ENCODE results near the gene EEFSEC. TPM values are rescaled to one million over a fixed set of nuclear protein-coding genes. Genes with fewer than 3 reads are reported as not detected.

EEFSEC gene
- polyA plus RNA-seq, 1 experiment, result 16.3 TPM

DNA sequence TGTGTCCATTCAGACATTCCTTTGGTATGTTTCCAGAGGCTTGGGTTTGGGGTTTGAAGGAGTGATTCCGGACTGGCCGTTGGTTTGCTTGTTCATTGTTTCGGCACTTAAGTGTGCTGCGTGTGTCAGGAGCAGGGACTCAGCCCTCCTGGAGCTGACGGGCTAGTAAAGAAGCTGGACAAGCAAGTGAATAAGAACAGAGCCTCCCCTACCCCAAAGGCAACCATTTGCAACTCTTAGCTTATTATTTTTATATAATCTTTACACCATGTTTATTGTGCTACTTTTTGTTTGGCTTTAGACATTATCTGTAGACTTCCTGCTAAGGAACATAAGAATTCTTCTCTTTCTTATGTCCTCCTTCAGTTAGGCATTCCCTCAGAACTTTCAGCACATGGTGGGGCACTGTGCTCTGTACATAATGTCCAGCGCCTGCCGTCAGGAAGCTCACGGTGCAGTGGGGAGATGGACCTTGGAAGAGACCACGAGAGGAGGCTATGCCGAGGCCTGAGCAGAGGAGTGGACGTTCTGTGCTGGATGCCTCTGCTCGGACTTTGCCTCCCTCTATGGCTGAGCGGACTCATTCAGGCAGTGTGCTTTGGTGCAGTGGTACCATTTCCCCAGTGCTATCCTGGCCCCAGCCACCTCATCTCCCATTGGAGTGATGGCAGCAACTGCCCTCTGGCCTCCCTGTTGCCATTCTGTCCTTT lies 65.4 kb downstream of the EEFSEC start:
- Histone ChIP-seq H3K27me3 (ENCODE audit: control insufficient read depth, insufficient read depth, low read length) (no peaks in the 10 kb centered on the region), H3K36me3 (ENCODE audit: control insufficient read depth, insufficient read depth, low read length) (no peaks in the 10 kb centered on the region; the same call in 1 of the 2 replicates), H3K4me3 (ENCODE audit: low read depth, low read length) (no peak overlapping the region)
- POLR2A ChIA-PET, result no interaction called here
- DNase-seq (ENCODE audit: low read depth), result no peak
- CTCF ChIA-PET, result interaction anchor here (1.3 kb wide), 1 partner anchor 8 kb away, joined by 9 read pairs; no protein-coding TSS in a partner anchor
- TF ChIP-seq, protein P1, sequence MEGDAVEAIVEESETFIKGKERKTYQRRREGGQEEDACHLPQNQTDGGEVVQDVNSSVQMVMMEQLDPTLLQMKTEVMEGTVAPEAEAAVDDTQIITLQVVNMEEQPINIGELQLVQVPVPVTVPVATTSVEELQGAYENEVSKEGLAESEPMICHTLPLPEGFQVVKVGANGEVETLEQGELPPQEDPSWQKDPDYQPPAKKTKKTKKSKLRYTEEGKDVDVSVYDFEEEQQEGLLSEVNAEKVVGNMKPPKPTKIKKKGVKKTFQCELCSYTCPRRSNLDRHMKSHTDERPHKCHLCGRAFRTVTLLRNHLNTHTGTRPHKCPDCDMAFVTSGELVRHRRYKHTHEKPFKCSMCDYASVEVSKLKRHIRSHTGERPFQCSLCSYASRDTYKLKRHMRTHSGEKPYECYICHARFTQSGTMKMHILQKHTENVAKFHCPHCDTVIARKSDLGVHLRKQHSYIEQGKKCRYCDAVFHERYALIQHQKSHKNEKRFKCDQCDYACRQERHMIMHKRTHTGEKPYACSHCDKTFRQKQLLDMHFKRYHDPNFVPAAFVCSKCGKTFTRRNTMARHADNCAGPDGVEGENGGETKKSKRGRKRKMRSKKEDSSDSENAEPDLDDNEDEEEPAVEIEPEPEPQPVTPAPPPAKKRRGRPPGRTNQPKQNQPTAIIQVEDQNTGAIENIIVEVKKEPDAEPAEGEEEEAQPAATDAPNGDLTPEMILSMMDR (IDR thresholded peaks at IDR 0.05; ENCODE audit: insufficient read depth, low read depth, low read length), result no peak

GRCh38 chr3:128221328-128221727 lies 68.0 kb downstream of the EEFSEC start:
- ChIA-PET POLR2A (no interaction called here), CTCF (no interaction called here)
- TF ChIP-seq, protein P1 (IDR thresholded peaks at IDR 0.05; ENCODE audit: insufficient read depth, low read depth, low read length), result no peak
- Histone ChIP-seq H3K36me3 (ENCODE audit: control insufficient read depth, insufficient read depth, low read length) (no peaks in the 10 kb centered on the region; the same call in 1 of the 2 replicates), H3K4me3 (ENCODE audit: low read depth, low read length) (no peak overlapping the region), H3K27me3 (ENCODE audit: control insufficient read depth, insufficient read depth, low read length) (no peaks in the 10 kb centered on the region)
- DNase-seq (ENCODE audit: low read depth), result no peak

DNA sequence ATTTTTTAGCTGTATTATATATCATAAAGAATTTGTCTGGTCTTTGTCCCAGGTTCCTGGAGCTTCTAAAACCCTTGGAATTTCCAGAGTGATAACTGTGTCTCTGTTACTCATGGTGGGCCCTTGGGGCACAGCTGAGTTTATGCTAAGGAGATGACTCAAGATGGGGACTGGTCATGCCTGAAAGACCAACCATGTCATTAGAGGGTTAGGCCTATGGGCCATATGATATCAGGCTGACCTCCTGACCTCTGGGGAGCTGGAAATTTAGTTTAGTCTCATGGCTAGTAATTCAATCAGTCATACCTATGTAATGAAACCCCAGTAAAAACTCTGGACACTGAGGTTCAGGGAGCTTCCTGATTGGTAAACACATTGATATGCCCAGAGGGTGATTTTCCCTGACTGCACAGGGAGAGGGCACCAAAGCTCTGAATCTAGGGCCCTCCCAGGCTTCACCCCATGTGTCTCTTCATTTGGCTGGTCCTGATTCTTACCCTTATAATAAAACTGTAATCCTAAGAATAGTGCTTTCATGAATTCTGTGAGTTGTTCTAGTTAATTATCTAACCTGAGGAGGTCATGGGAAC lies 69.6 kb downstream of the EEFSEC start:
- Histone ChIP-seq H3K36me3 (ENCODE audit: control insufficient read depth, insufficient read depth, low read length) (no peaks in the 10 kb centered on the region), H3K4me3 (ENCODE audit: low read depth, low read length) (no peak overlapping the region), H3K27me3 (ENCODE audit: control insufficient read depth, insufficient read depth, low read length) (no peaks in the 10 kb centered on the region)
- ChIA-PET POLR2A (no interaction called here), CTCF (interaction anchor here (0.7 to 1.2 kb wide), 3 partner anchors 12 to 99 kb away, joined by 3 read pairs; no protein-coding TSS in a partner anchor)
- no peak for DNase-seq (ENCODE audit: low read depth)
- TF ChIP-seq, protein P1 (IDR thresholded peaks at IDR 0.05; ENCODE audit: insufficient read depth, low read depth, low read length), result no peak

- DNase-seq (ENCODE audit: low read depth), result no peak
These were observed 73.0 kb downstream of the EEFSEC start for GRCh38 chr3:128226186-128226725.

More at GRCh38 chr3:128226186-128226725, 73.0 kb downstream of the EEFSEC start:
- no peak overlapping the region for H3K4me3 ChIP-seq (ENCODE audit: low read depth, low read length)
- no peaks in the 10 kb centered on the region for H3K36me3 ChIP-seq (ENCODE audit: control insufficient read depth, insufficient read depth, low read length)
- TF ChIP-seq, protein P1 (IDR thresholded peaks at IDR 0.05; ENCODE audit: insufficient read depth, low read depth, low read length), result no peak
- POLR2A ChIA-PET, result no interaction called here
- CTCF ChIA-PET, result interaction anchor here (0.6 to 2.6 kb wide), 27 partner anchors 8 to 382 kb away, joined by 3 to 13 read pairs (median 5); no protein-coding TSS in a partner anchor
- H3K27me3 ChIP-seq (ENCODE audit: control insufficient read depth, insufficient read depth, low read length), result no peaks in the 10 kb centered on the region

Measured in BJ (cell line).